Heart left ventricle (tissue), 13 donors: Measurements from ENCODE around the gene EIF4ENIF1.

Source experiments
- POLR2A ChIP-seq, 2 donors: fragments of 450-650 bp; IDR thresholded peaks; one replicate each; pipeline ENCODE4 v1.6.1; 2017; ENCODE audit warnings: antibody characterized with exemption in 2 of 2, mild to moderate bottlenecking in 2 of 2, moderate library complexity in 2 of 2
- TF ChIP-seq, protein P1 (sequence below), 12 donors: fragments of 200-600 bp; sonication (generic) in 4 of 12; IDR thresholded peaks; one replicate each; pipeline versions ENCODE4 v1.5.0 to v1.8.0; 2018 to 2022; ENCODE audit warnings: antibody characterized with exemption in 12 of 12, mild to moderate bottlenecking in 5 of 12
- donor health status: ischemic (EF 13 %, LVEDD 7.1; RV severe dilation, severe dysfunction).
- donor health status: DM: no; HTN: yes; CAD: no.
- donor health status: DM: no; HTN: no; CAD: no.
- donor health status: ischemic (EF 25% LVEDD 6.9; RV normal size, moderate dysfunction).
- donor health status: ischemic (EF 25% LVEDD 5.7; RV mildly dilated, moderate dysfunction).
- donor health status: ischemic (EF 35%, LVEDD 5.7; RV mildly dilated, moderate dysfunction).
- donor health status: nonischemic (EF 11% LVEDD 7.7; RV severe dilation, severe dysfunction).
- donor health status: DM: yes; HTN: yes; CAD: no.
- donor health status: PGD.
- donor health status: ischemic (EF 29% LVEDD 5.4; RV normal size, mild dysfunction).
- donor health status: nonischemic (EF 23%, LVEDD 6.1; RV moderate dilation, normal function).

GRCh38 chr22:31399211-31400022 lies 90.2 kb downstream of the EIF4ENIF1 start, which contains the start of gene DRG1:
- TF ChIP-seq, protein P1, sequence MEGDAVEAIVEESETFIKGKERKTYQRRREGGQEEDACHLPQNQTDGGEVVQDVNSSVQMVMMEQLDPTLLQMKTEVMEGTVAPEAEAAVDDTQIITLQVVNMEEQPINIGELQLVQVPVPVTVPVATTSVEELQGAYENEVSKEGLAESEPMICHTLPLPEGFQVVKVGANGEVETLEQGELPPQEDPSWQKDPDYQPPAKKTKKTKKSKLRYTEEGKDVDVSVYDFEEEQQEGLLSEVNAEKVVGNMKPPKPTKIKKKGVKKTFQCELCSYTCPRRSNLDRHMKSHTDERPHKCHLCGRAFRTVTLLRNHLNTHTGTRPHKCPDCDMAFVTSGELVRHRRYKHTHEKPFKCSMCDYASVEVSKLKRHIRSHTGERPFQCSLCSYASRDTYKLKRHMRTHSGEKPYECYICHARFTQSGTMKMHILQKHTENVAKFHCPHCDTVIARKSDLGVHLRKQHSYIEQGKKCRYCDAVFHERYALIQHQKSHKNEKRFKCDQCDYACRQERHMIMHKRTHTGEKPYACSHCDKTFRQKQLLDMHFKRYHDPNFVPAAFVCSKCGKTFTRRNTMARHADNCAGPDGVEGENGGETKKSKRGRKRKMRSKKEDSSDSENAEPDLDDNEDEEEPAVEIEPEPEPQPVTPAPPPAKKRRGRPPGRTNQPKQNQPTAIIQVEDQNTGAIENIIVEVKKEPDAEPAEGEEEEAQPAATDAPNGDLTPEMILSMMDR (IDR thresholded peaks at IDR 0.05) = peak in 2 of 12 donors; percentile 11 to 17
- TF ChIP-seq POLR2A (IDR thresholded peaks at IDR 0.05) = peak; percentile 80 to 99
